PC-3 (cell line): Measurements from ENCODE around the gene MTA3. TPM values are rescaled to one million over a fixed set of nuclear protein-coding genes. Genes with fewer than 3 reads are reported as not detected.

Experiments
- ATAC-seq: fragments of 200-7000 bp; cut with Tn5 transposase; 2 replicates; pipeline ENCODE4 v1.9.1; 2020; ENCODE audit warnings: mild to moderate bottlenecking, moderate library complexity
- BruUV-seq: library from RNA; stranded (reverse); fragments of 400-500 nt; replicated peaks from 2 replicates; lab custom pipeline; 2021; lab: Mats Ljungman, UMichigan
- CTCF ChIA-PET: fragments of 300-600 bp; sonication (Branson Sonifier 250); formaldehyde crosslinking; loops from one replicate; lab custom pipeline; 2022; ENCODE audit warnings: antibody characterized with exemption; lab: Charles Lee
- POLR2A ChIA-PET: fragments of 300-600 bp; sonication (Branson Sonifier 250); formaldehyde crosslinking; loops from one replicate; lab custom pipeline; 2022; ENCODE audit warnings: antibody characterized with exemption; ENCODE audit not compliant: unreplicated experiment; lab: Charles Lee
- DNase-seq: peaks from one replicate; pipeline ENCODE4 v3.0.0-alpha.2; 2015
- H2AFZ ChIP-seq: fragments of 300-600 bp; sonication (generic); 2 replicates; pipeline ENCODE4 v1.6.0; 2016; ENCODE audit warnings: antibody characterized with exemption, low read length
- H3F3A ChIP-seq: fragments of 300-600 bp; sonication (generic); one replicate; pipeline ENCODE4 v1.6.0; 2017; ENCODE audit warnings: antibody characterized with exemption, low read length, control low read depth, mild to moderate bottlenecking; ENCODE audit not compliant: unreplicated experiment
- H3K27ac ChIP-seq: fragments of 300-600 bp; sonication (generic); 2 replicates; pipeline ENCODE4 v1.5.1; 2016; ENCODE audit warnings: mild to moderate bottlenecking, low read length
- H3K27me3 ChIP-seq: fragments of 300-600 bp; sonication (generic); 2 replicates; pipeline ENCODE4 v1.6.1; 2016; ENCODE audit warnings: low read length, mixed read lengths
- H3K36me3 ChIP-seq: fragments of 300-600 bp; sonication (generic); 2 replicates; pipeline ENCODE4 v1.6.1; 2016; ENCODE audit warnings: low read depth, mixed run types, low read length, mixed read lengths
- H3K4me1 ChIP-seq: fragments of 300-600 bp; sonication (generic); 2 replicates; pipeline ENCODE4 v1.5.1; 2016; ENCODE audit warnings: low read length; ENCODE audit not compliant: insufficient read depth
- H3K4me2 ChIP-seq: fragments of 300-600 bp; sonication (generic); 2 replicates; pipeline ENCODE4 v1.6.0; 2016; ENCODE audit warnings: low read length
- H3K4me3 ChIP-seq: fragments of 300-600 bp; sonication (generic); 2 replicates; pipeline ENCODE4 v1.5.1; 2016; ENCODE audit warnings: mild to moderate bottlenecking, low read length, mixed read lengths
- H3K79me2 ChIP-seq: fragments of 300-600 bp; sonication (generic); 2 replicates; pipeline ENCODE4 v1.6.1; 2017; ENCODE audit warnings: low read length, mixed read lengths
- H3K9ac ChIP-seq: fragments of 300-600 bp; sonication (generic); 2 replicates; pipeline ENCODE4 v1.6.0; 2016; ENCODE audit warnings: mild to moderate bottlenecking, low read length
- H3K9me2 ChIP-seq: fragments of 300-600 bp; sonication (generic); replicated peaks from 2 replicates; pipeline ENCODE4 v1.6.1; 2016; ENCODE audit warnings: mixed run types, low read length, mixed read lengths
- H3K9me3 ChIP-seq: fragments of 300-600 bp; sonication (generic); 2 replicates; pipeline ENCODE4 v1.6.1; 2016; ENCODE audit warnings: low read length, mixed read lengths
- H4K20me1 ChIP-seq: fragments of 300-600 bp; sonication (generic); 2 replicates; pipeline ENCODE4 v1.6.1; 2016; ENCODE audit warnings: low read length, mixed read lengths
- EZH2 ChIP-seq: fragments of 300-600 bp; sonication (generic); IDR thresholded peaks from one replicate; pipeline ENCODE4 v1.6.1; 2017; ENCODE audit warnings: antibody characterized with exemption, mild to moderate bottlenecking, low read length; ENCODE audit not compliant: unreplicated experiment
- EZH2phosphoT487 ChIP-seq: fragments of 300-600 bp; sonication (generic); IDR thresholded peaks from 2 replicates; pipeline ENCODE4 v1.6.1; 2018; ENCODE audit warnings: mild to moderate bottlenecking, antibody characterized with exemption, low read length, borderline replicate concordance
- intact Hi-C: fragments of 100-400 bp; cut with micrococcal nuclease; formaldehyde crosslinking; loops from 2 replicates; pipeline ENCODE4 v1.9.0; 2023
- total RNA-seq: library from RNA; depleted of rRNA; stranded (reverse); fragments of >200 nt; gene quantifications from 2 replicates; pipeline ENCODE4 v1.2.3, GENCODE V29; 2014
- TF ChIP-seq, protein P1 (sequence below): fragments of 300-600 bp; sonication (generic); conservative IDR thresholded peaks from 2 replicates; pipeline ENCODE4 v1.5.1; 2017; ENCODE audit warnings: antibody characterized with exemption, low read depth, mild to moderate bottlenecking, low read length

MTA3 gene
- total RNA-seq, 1 experiment from 2014 or later, result 27.3 TPM

DNA sequence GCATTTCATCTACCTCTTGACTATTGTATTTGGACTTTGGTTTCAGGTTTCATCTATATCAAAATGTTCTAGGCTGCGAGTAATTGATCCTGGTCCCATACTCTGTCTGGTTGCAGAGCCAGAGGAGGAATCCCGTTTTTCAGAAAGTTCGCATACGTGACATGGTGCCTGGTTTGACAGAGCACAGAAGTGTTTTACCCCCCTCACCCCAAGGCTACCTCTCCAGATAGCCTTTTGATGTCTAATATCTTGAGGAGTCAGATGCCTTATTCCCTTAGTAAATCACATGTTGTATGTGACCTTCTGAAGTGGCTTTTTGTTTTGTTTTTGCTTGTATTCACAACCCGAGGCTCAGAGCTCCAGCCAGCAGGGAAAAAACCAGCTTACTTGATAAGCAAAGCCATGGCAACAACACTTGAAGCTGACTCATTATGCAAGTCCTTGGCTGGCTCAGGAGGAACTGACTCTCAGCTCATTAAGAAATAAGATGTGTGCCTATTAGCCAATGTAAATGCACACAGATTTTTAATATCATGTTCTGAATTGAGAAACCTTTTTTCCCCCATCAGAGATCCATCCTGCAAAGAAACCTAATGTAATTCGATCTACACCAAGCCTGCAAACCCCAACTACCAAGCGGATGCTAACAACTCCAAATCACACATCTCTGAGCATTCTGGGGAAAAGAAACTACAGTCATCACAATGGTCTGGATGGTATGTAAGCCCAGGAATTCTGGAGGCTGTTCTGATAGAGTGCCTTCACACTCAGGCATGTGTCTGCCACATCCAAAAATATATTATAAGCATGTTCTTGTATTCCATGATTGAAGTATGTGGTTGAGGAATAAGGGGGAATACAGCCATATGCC lies 154.1 kb downstream of the MTA3 start:
- ATAC-seq, result peak; percentile 76
- TF ChIP-seq, protein P1, sequence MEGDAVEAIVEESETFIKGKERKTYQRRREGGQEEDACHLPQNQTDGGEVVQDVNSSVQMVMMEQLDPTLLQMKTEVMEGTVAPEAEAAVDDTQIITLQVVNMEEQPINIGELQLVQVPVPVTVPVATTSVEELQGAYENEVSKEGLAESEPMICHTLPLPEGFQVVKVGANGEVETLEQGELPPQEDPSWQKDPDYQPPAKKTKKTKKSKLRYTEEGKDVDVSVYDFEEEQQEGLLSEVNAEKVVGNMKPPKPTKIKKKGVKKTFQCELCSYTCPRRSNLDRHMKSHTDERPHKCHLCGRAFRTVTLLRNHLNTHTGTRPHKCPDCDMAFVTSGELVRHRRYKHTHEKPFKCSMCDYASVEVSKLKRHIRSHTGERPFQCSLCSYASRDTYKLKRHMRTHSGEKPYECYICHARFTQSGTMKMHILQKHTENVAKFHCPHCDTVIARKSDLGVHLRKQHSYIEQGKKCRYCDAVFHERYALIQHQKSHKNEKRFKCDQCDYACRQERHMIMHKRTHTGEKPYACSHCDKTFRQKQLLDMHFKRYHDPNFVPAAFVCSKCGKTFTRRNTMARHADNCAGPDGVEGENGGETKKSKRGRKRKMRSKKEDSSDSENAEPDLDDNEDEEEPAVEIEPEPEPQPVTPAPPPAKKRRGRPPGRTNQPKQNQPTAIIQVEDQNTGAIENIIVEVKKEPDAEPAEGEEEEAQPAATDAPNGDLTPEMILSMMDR, result no peak
- TF ChIP-seq EZH2 (no peak), EZH2phosphoT487 (no peak)
- Histone ChIP-seq H3F3A (no peaks in the 10 kb centered on the region), H4K20me1 (no peaks in the 10 kb centered on the region), H3K27me3 (no peaks in the 10 kb centered on the region), H3K4me2 (no peak overlapping the region), H3K9me3 (no peaks in the 10 kb centered on the region), H3K4me3 (no peak overlapping the region), H3K9me2 (no peaks in the 10 kb centered on the region), H3K4me1 (no peaks in the 10 kb centered on the region), H3K9ac (no peak overlapping the region), H2AFZ (no peak overlapping the region), H3K79me2 (no peaks in the 10 kb centered on the region), H3K27ac (no peak overlapping the region), H3K36me3 (no peaks in the 10 kb centered on the region)
- BruUV-seq, result no TSS peak
- intact Hi-C loops, result no loop called here
- peak; percentile 14 for DNase-seq
- ChIA-PET POLR2A (interaction anchor here (0.5 kb wide), 1 partner anchor 504 kb away, joined by 3 read pairs; no protein-coding TSS in a partner anchor), CTCF (no interaction called here)

DNA sequence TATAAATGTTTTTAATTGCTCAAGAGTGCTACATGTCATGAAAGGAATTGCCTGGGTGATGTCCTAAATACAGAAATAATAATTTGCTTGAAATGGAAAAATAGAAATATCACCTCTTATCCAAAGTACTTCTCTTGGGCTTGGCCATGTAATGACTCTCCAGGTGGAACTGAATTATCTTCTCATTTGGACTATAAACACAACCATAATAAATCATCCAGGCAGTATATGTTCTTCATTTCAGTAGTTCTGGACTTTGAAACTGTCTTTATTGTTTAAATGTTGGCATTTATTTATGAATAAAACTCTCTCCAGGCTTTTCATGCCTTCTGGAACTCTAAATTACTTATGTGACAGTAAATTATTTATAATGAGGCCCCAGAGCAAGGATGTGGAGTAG lies 155.0 kb downstream of the MTA3 start:
- CTCF ChIA-PET, result no interaction called here
- TF ChIP-seq, protein P1, result no peak
- TF ChIP-seq EZH2 (no peak), EZH2phosphoT487 (no peak)
- intact Hi-C loops, result no loop called here

DNA sequence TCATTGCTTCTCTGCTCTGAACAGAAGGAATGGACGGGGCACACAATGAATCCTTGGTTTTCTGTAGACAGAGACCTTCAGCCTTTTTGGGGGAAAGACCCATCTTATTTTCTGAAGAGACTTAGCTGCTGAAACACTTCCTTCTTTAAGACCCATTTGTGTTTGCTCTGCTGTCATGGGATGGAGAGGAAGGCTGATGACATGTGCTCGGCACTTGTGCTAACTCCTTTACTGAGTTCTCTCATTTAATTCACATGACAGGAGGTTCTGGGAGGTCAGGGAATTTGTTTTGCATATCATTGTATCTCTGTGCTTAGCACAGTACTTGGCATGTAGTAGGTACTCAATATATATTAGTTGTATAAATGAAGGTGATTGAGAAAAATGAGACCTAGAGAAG lies 156.5 kb downstream of the MTA3 start:
- DNase-seq (no peak), ATAC-seq (no peak)
- Histone ChIP-seq H3K4me1 (no peaks in the 10 kb centered on the region), H3K27me3 (no peaks in the 10 kb centered on the region), H3F3A (no peaks in the 10 kb centered on the region), H3K4me3 (no peak overlapping the region), H3K79me2 (no peaks in the 10 kb centered on the region), H3K9me3 (no peaks in the 10 kb centered on the region), H3K36me3 (no peaks in the 10 kb centered on the region), H3K9me2 (no peaks in the 10 kb centered on the region), H3K9ac (no peak overlapping the region), H3K4me2 (no peak overlapping the region), H2AFZ (no peak overlapping the region), H4K20me1 (no peaks in the 10 kb centered on the region), H3K27ac (no peak overlapping the region)
- ChIA-PET POLR2A (no interaction called here), CTCF (no interaction called here)
- no peak for TF ChIP-seq EZH2phosphoT487
- TF ChIP-seq EZH2, result no peak
- TF ChIP-seq, protein P1, result no peak
- intact Hi-C loops, result no loop called here
- no TSS peak for BruUV-seq

More for the DNA sequence above, 155.0 kb downstream of the MTA3 start:
- Histone ChIP-seq H3K36me3 (no peaks in the 10 kb centered on the region), H3F3A (no peaks in the 10 kb centered on the region), H3K4me1 (no peaks in the 10 kb centered on the region), H3K27ac (no peak overlapping the region), H4K20me1 (no peaks in the 10 kb centered on the region), H3K9ac (no peak overlapping the region), H3K79me2 (no peaks in the 10 kb centered on the region), H3K27me3 (no peaks in the 10 kb centered on the region), H3K4me2 (no peak overlapping the region), H3K9me2 (no peaks in the 10 kb centered on the region), H3K4me3 (no peak overlapping the region), H3K9me3 (no peaks in the 10 kb centered on the region), H2AFZ (no peak overlapping the region)
- BruUV-seq, result no TSS peak
- ATAC-seq (no peak), DNase-seq (no peak)
- POLR2A ChIA-PET, result no interaction called here
